IMR-90 (cell line): Measurements from ENCODE around the gene RPL26. TPM values are rescaled to one million over a fixed set of nuclear protein-coding genes. Genes with fewer than 3 reads are reported as not detected.

Source experiments
- ATAC-seq: fragments of 200-7000 bp; cut with Tn5 transposase; 2 replicates; pipeline ENCODE4 v1.9.1; 2020; ENCODE audit warnings: low read depth, mild to moderate bottlenecking, moderate library complexity
- BruUV-seq: library from RNA; stranded (reverse); fragments of 400-500 nt; replicated peaks from 2 replicates; lab custom pipeline; 2021; lab: Mats Ljungman, UMichigan
- CTCF ChIA-PET: fragments of 300-600 bp; formaldehyde crosslinking; extraction: SDS; loops from one replicate; lab custom pipeline; 2021; ENCODE audit warnings: antibody characterized with exemption; lab: Yijun Ruan, JAX
- POLR2A ChIA-PET: fragments of 300-600 bp; sonication (Branson Sonifier 250); formaldehyde crosslinking; loops from one replicate; lab custom pipeline; 2022; ENCODE audit warnings: antibody characterized with exemption; ENCODE audit not compliant: unreplicated experiment; lab: Charles Lee
- DNase-seq: peaks from one replicate; pipeline ENCODE4 v3.0.0; 2013
- H2AFZ ChIP-seq: replicated peaks from 2 replicates; pipeline ENCODE3; 2013; ENCODE audit warnings: low read length, mild to moderate bottlenecking; ENCODE audit not compliant: poor library complexity
- H2AK5ac ChIP-seq: 2 replicates; pipeline ENCODE4 v1.6.1; 2013; ENCODE audit warnings: low read depth, low read length, inconsistent platforms
- H2AK9ac ChIP-seq: replicated peaks from 2 replicates; pipeline ENCODE3; 2013; ENCODE audit warnings: mild to moderate bottlenecking, low read depth, low read length, moderate library complexity; ENCODE audit not compliant: poor library complexity
- H2BK120ac ChIP-seq: 2 replicates; pipeline ENCODE4 v1.6.1; 2013; ENCODE audit warnings: low read depth, low read length, inconsistent platforms
- H2BK15ac ChIP-seq: 3 replicates; pipeline ENCODE4 v1.6.1; 2013; ENCODE audit warnings: low read depth, low read length, inconsistent platforms
- H2BK20ac ChIP-seq: 2 replicates; pipeline ENCODE4 v1.6.1; 2013; ENCODE audit warnings: low read depth, mild to moderate bottlenecking, inconsistent platforms, low read length, moderate library complexity
- H2BK5ac ChIP-seq: 2 replicates; pipeline ENCODE4 v1.6.1; 2013; ENCODE audit warnings: mild to moderate bottlenecking, low read depth, low read length, inconsistent platforms; ENCODE audit not compliant: poor library complexity, severe bottlenecking
- H3K14ac ChIP-seq: replicated peaks from 2 replicates; pipeline ENCODE4 v1.6.1; 2013; ENCODE audit warnings: low read depth, low read length, inconsistent platforms
- H3K18ac ChIP-seq: 2 replicates; pipeline ENCODE4 v1.6.1; 2013; ENCODE audit warnings: low read depth, low read length, control low read depth
- H3K23ac ChIP-seq: 2 replicates; pipeline ENCODE4 v1.6.1; 2013; ENCODE audit warnings: low read depth, low read length, inconsistent platforms
- H3K27ac ChIP-seq: 2 replicates; pipeline ENCODE4 v1.5.1; 2013; ENCODE audit warnings: mild to moderate bottlenecking, control low read depth, low read length; ENCODE audit not compliant: insufficient read depth
- H3K27me3 ChIP-seq: 2 replicates; pipeline ENCODE4 v1.6.1; 2013; ENCODE audit warnings: low read length; ENCODE audit not compliant: control insufficient read depth, insufficient read depth
- H3K36me3 ChIP-seq: 2 replicates; pipeline ENCODE4 v1.6.1; 2013; ENCODE audit warnings: low read length, mixed read lengths; ENCODE audit not compliant: control insufficient read depth, insufficient read depth
- H3K4ac ChIP-seq: 2 replicates; pipeline ENCODE4 v1.6.1; 2013; ENCODE audit warnings: low read depth, low read length, inconsistent platforms
- H3K4me1 ChIP-seq: 2 replicates; pipeline ENCODE4 v1.6.1; 2013; ENCODE audit warnings: low read length, mixed read lengths; ENCODE audit not compliant: control insufficient read depth, insufficient read depth
- H3K4me2 ChIP-seq: 2 replicates; pipeline ENCODE4 v1.6.1; 2013; ENCODE audit warnings: low read depth, mild to moderate bottlenecking, control low read depth, low read length, moderate library complexity
- H3K4me3 ChIP-seq: 2 replicates; pipeline ENCODE4 v1.5.1; 2013; ENCODE audit warnings: low read depth, mild to moderate bottlenecking, control low read depth, low read length, moderate library complexity; ENCODE audit not compliant: insufficient read depth
- H3K56ac ChIP-seq: 2 replicates; pipeline ENCODE4 v1.6.1; 2013; ENCODE audit warnings: low read length, inconsistent platforms; ENCODE audit not compliant: insufficient read depth; ENCODE audit errors: extremely low read depth
- H3K79me1 ChIP-seq, 2 experiments: 2 replicates each; pipeline ENCODE4 v1.6.1; 2013; ENCODE audit warnings: low read length in 2 of 2, inconsistent platforms in 1 of 2, low read depth in 1 of 2
- H3K9ac ChIP-seq: 2 replicates; pipeline ENCODE4 v1.6.1; 2013; ENCODE audit warnings: low read depth, low read length, control low read depth
- H3K9me1 ChIP-seq: 2 replicates; pipeline ENCODE4 v1.6.1; 2013; ENCODE audit warnings: low read length, inconsistent platforms; ENCODE audit not compliant: insufficient read depth
- H3K9me3 ChIP-seq: 2 replicates; pipeline ENCODE4 v1.6.1; 2013; ENCODE audit warnings: low read length; ENCODE audit not compliant: control insufficient read depth, insufficient read depth
- H4K20me1 ChIP-seq: 2 replicates; pipeline ENCODE4 v1.6.1; 2013; ENCODE audit warnings: low read length, inconsistent platforms; ENCODE audit not compliant: insufficient read depth
- H4K5ac ChIP-seq: 2 replicates; pipeline ENCODE4 v1.6.1; 2013; ENCODE audit warnings: mild to moderate bottlenecking, low read depth, low read length, control low read depth
- H4K8ac ChIP-seq, 2 experiments: 2 replicates each; pipeline ENCODE4 v1.6.1; 2013; ENCODE audit warnings: low read depth in 2 of 2, low read length in 2 of 2, control low read depth in 1 of 2, inconsistent platforms in 1 of 2
- H4K91ac ChIP-seq: 2 replicates; pipeline ENCODE4 v1.6.1; 2013; ENCODE audit warnings: low read depth, low read length, inconsistent platforms; ENCODE audit not compliant: insufficient read depth
- CEBPB ChIP-seq: IDR thresholded peaks from 2 replicates; pipeline ENCODE4 v1.6.1; 2012; ENCODE audit warnings: low read depth, low read length, improper control_type of control experiment
- MXI1 ChIP-seq: IDR thresholded peaks from 2 replicates; pipeline ENCODE4 v1.6.1; 2012; ENCODE audit warnings: low read depth, mild to moderate bottlenecking, low read length, moderate library complexity, borderline replicate concordance
- WGBS, 2 experiments: methylation state at CpG; one replicate each; pipeline versions ENCODE4 v1.1.5 to v1.1.7; 2013; ENCODE audit warnings: missing lambda C conversion rate in 2 of 2; ENCODE audit not compliant: insufficient read length in 1 of 2; ENCODE audit errors: extremely low coverage in 2 of 2; 5-methylcytosine and 5-hydroxymethylcytosine counted together
- dilution Hi-C: fragments of 300-500 bp; cut with HindIII; formaldehyde crosslinking; loops from one replicate; pipeline ENCODE4 v1.14.3; 2018; ENCODE audit warnings: low sequenced_read_pairs; ENCODE audit not compliant: unreplicated experiment
- in situ Hi-C: fragments of 300-500 bp; cut with MboI; formaldehyde crosslinking; loops from 3 replicates; pipeline ENCODE4 v1.14.3; 2019; ENCODE audit warnings: low sequenced_read_pairs, inconsistent platforms, mixed read lengths
- intact Hi-C: fragments of 100-400 bp; cut with micrococcal nuclease; formaldehyde crosslinking; loops from 2 replicates; pipeline ENCODE4 v1.10.0; 2022
- polyA plus RNA-seq, 3 experiments: library from polyadenylated mRNA; depleted of rRNA; stranded (reverse); fragments of >200 nt; gene quantifications; 2 replicates each; pipeline ENCODE4 v1.2.3, GENCODE V29; 2012; ENCODE audit warnings: low replicate concordance in 1 of 3
- total RNA-seq: library from RNA; depleted of rRNA; stranded (reverse); fragments of >200 nt; gene quantifications from 2 replicates; pipeline ENCODE4 v1.2.3, GENCODE V29; 2012

The RPL26 gene
- total and polyA plus RNA-seq, 2 of the 4 experiments (the other 2 are of a cell fraction): 4,763 to 5,013 TPM

- peaks cover 18% of the 10 kb centered on the region for H3K27me3 ChIP-seq
- ChIA-PET POLR2A (no interaction called here), CTCF (no interaction called here)
- no peak overlapping the region for H4K5ac ChIP-seq
- no peak for ATAC-seq
- H2AK5ac ChIP-seq: no peak overlapping the region
- H3K56ac ChIP-seq: no peak overlapping the region
- H3K4me3 ChIP-seq: no peak overlapping the region
- no peaks in the 10 kb centered on the region for H3K9me3 ChIP-seq
- no peaks in the 10 kb centered on the region for H3K4me1 ChIP-seq
- BruUV-seq: no TSS peak
- TF ChIP-seq CEBPB: no peak
- no peak for TF ChIP-seq MXI1
- 72% methylated on average over 5 of the region's 11 CpGs; no CpG with 5 or more reads in 1 of the 2 experiments for WGBS, 2 experiments
- no peaks in the 10 kb centered on the region for H3K9me1 ChIP-seq
- no peak overlapping the region for H3K9ac ChIP-seq
- no peak overlapping the region for H3K18ac ChIP-seq
- H3K79me1 ChIP-seq: no peaks in the 10 kb centered on the region
- H2BK120ac ChIP-seq: no peak overlapping the region
- H4K20me1 ChIP-seq: no peaks in the 10 kb centered on the region
- dilution Hi-C loops: no loop called here
- DNase-seq: no peak
- no peak overlapping the region for H3K27ac ChIP-seq
- no peak overlapping the region for H3K23ac ChIP-seq
- no peak overlapping the region for H3K4me2 ChIP-seq
- in situ Hi-C loops: no loop called here
- no peak overlapping the region for H2BK20ac ChIP-seq
- H2BK15ac ChIP-seq: no peak overlapping the region
- no peak overlapping the region for H3K14ac ChIP-seq
- H4K91ac ChIP-seq: no peak overlapping the region
- no peak overlapping the region for H2BK5ac ChIP-seq
- no peak overlapping the region for H2AK9ac ChIP-seq
- H2AFZ ChIP-seq: no peak overlapping the region
- no peaks in the 10 kb centered on the region for H3K36me3 ChIP-seq
- no peak overlapping the region for H3K4ac ChIP-seq
- intact Hi-C loops: no loop called here
- no peak overlapping the region for H4K8ac ChIP-seq
Observed at GRCh38 chr17:8402921-8403536, 20.0 kb upstream of the RPL26 start.
